ENCODE results near the gene EPHA1.

DNA sequence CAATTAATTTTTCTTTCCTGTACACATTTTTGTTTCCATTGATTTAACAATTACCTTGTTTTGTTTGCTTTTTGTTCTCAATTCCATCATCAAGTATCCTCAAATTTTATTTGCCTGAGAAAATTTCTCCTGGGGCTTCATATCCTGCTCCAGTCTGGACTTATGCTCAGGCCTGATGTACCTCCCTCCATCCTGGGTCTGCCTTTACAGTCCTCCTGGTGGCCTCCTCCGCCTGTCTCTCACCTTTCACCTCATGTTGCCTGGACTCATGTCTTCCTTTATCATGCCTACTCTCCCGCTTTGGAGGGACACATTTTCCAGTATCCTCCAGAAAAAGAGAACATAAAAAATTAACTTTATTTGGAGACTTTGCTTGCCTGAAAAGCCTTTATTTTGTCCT, 22.5 kb upstream of the EPHA1 start:
- TF ChIP-seq, protein P1, sequence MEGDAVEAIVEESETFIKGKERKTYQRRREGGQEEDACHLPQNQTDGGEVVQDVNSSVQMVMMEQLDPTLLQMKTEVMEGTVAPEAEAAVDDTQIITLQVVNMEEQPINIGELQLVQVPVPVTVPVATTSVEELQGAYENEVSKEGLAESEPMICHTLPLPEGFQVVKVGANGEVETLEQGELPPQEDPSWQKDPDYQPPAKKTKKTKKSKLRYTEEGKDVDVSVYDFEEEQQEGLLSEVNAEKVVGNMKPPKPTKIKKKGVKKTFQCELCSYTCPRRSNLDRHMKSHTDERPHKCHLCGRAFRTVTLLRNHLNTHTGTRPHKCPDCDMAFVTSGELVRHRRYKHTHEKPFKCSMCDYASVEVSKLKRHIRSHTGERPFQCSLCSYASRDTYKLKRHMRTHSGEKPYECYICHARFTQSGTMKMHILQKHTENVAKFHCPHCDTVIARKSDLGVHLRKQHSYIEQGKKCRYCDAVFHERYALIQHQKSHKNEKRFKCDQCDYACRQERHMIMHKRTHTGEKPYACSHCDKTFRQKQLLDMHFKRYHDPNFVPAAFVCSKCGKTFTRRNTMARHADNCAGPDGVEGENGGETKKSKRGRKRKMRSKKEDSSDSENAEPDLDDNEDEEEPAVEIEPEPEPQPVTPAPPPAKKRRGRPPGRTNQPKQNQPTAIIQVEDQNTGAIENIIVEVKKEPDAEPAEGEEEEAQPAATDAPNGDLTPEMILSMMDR (conservative IDR thresholded peaks at IDR 0.05; ENCODE audit: low read depth in 2 of 2) = no peak
- TF ChIP-seq POLR2AphosphoS5 (IDR thresholded peaks at IDR 0.05; ENCODE audit: low read depth) (no peak), EZH2 (IDR thresholded peaks at IDR 0.05; ENCODE audit: low read depth, unreplicated experiment) (no peak), REST (IDR thresholded peaks at IDR 0.05; ENCODE audit: unreplicated experiment) (no peak), EZH2phosphoT487 (IDR thresholded peaks at IDR 0.05; ENCODE audit: unreplicated experiment) (no peak), ETS1 (IDR thresholded peaks at IDR 0.05) (no peak), CREB1 (CRISPR knock-in tag; IDR thresholded peaks at IDR 0.05; ENCODE audit: low read depth) (no peak), STAT1 (IDR thresholded peaks at IDR 0.05; ENCODE audit: unreplicated experiment) (no peak), ZNF331 (CRISPR knock-in tag; IDR thresholded peaks at IDR 0.05; ENCODE audit: low read depth) (no peak), JUNB (IDR thresholded peaks at IDR 0.05; ENCODE audit: unreplicated experiment) (no peak), ZNF114 (CRISPR knock-in tag; IDR thresholded peaks at IDR 0.05) (no peak), NANOG (IDR thresholded peaks at IDR 0.05; ENCODE audit: borderline replicate concordance) (no peak)
- TF ChIP-seq, protein P2, sequence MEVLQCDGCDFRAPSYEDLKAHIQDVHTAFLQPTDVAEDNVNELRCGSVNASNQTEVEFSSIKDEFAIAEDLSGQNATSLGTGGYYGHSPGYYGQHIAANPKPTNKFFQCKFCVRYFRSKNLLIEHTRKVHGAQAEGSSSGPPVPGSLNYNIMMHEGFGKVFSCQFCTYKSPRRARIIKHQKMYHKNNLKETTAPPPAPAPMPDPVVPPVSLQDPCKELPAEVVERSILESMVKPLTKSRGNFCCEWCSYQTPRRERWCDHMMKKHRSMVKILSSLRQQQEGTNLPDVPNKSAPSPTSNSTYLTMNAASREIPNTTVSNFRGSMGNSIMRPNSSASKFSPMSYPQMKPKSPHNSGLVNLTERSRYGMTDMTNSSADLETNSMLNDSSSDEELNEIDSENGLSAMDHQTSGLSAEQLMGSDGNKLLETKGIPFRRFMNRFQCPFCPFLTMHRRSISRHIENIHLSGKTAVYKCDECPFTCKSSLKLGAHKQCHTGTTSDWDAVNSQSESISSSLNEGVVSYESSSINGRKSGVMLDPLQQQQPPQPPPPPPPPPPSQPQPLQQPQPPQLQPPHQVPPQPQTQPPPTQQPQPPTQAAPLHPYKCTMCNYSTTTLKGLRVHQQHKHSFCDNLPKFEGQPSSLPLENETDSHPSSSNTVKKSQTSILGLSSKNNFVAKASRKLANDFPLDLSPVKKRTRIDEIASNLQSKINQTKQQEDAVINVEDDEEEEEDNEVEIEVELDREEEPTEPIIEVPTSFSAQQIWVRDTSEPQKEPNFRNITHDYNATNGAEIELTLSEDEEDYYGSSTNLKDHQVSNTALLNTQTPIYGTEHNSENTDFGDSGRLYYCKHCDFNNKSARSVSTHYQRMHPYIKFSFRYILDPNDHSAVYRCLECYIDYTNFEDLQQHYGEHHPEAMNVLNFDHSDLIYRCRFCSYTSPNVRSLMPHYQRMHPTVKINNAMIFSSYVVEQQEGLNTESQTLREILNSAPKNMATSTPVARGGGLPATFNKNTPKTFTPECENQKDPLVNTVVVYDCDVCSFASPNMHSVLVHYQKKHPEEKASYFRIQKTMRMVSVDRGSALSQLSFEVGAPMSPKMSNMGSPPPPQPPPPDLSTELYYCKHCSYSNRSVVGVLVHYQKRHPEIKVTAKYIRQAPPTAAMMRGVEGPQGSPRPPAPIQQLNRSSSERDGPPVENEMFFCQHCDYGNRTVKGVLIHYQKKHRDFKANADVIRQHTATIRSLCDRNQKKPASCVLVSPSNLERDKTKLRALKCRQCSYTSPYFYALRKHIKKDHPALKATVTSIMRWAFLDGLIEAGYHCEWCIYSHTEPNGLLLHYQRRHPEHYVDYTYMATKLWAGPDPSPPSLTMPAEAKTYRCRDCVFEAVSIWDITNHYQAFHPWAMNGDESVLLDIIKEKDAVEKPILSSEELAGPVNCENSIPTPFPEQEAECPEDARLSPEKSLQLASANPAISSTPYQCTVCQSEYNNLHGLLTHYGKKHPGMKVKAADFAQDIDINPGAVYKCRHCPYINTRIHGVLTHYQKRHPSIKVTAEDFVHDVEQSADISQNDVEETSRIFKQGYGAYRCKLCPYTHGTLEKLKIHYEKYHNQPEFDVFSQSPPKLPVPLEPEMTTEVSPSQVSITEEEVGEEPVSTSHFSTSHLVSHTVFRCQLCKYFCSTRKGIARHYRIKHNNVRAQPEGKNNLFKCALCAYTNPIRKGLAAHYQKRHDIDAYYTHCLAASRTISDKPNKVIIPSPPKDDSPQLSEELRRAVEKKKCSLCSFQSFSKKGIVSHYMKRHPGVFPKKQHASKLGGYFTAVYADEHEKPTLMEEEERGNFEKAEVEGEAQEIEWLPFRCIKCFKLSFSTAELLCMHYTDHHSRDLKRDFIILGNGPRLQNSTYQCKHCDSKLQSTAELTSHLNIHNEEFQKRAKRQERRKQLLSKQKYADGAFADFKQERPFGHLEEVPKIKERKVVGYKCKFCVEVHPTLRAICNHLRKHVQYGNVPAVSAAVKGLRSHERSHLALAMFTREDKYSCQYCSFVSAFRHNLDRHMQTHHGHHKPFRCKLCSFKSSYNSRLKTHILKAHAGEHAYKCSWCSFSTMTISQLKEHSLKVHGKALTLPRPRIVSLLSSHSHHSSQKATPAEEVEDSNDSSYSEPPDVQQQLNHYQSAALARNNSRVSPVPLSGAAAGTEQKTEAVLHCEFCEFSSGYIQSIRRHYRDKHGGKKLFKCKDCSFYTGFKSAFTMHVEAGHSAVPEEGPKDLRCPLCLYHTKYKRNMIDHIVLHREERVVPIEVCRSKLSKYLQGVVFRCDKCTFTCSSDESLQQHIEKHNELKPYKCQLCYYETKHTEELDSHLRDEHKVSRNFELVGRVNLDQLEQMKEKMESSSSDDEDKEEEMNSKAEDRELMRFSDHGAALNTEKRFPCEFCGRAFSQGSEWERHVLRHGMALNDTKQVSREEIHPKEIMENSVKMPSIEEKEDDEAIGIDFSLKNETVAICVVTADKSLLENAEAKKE (CRISPR knock-in tag; IDR thresholded peaks at IDR 0.05) = no peak

Data from GM23338 (cell line).